Esophagus mucosa (tissue), 1 donor: ENCODE data around the gene SESN2. TPM values are rescaled to one million over a fixed set of nuclear protein-coding genes. Genes with fewer than 3 reads are reported as not detected.

Experiments used
- ATAC-seq: fragments of 200-7000 bp; cut with Tn5 transposase; one replicate; pipeline ENCODE4 v1.9.1; 2020
- total RNA-seq: library from RNA; stranded (reverse); gene quantifications from one replicate; pipeline ENCODE4 v1.2.4, GENCODE V29; 2023
- donor health status: DM: yes; HTN: yes; CAD: no.

SESN2 gene, protein sequence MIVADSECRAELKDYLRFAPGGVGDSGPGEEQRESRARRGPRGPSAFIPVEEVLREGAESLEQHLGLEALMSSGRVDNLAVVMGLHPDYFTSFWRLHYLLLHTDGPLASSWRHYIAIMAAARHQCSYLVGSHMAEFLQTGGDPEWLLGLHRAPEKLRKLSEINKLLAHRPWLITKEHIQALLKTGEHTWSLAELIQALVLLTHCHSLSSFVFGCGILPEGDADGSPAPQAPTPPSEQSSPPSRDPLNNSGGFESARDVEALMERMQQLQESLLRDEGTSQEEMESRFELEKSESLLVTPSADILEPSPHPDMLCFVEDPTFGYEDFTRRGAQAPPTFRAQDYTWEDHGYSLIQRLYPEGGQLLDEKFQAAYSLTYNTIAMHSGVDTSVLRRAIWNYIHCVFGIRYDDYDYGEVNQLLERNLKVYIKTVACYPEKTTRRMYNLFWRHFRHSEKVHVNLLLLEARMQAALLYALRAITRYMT
- 26.2 TPM for total RNA-seq

DNA sequence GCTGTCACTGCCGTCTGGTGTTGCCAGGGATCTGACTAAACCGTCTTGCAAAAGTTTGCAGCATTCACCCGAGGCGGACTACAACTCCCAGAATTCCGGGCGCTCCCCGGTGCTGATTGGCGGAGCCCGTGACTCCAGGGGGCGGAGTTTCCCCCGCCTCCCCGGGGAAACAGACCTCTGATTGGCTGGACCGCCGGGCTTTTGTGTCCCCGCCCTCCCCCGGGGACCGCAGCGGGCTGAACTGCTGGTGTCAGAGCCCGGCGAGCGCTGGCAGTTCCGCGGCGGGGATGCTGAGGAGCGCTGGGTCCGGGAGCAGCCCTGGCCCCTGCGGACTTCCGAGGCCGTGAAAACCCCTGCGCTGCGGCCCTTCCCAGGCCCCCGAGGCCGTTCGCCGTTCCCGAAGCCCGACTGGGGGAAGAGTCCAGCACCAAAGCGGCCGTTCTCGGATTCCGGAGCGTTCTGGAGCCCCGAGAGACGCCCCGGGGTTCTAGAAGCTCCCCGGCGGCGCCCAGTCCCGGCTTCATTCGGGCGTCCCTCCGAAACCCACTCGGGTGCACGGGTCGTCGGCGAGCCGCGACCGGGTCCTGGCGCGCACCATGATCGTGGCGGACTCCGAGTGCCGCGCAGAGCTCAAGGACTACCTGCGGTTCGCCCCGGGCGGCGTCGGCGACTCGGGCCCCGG lies at the start of gene SESN2:
Gene SESN2 (plus strand): TSS at position 267 of the 682 bp plus-strand sequence. CDS start 330 bp downstream, at position 597.
- peak; percentile 97 for ATAC-seq

DNA sequence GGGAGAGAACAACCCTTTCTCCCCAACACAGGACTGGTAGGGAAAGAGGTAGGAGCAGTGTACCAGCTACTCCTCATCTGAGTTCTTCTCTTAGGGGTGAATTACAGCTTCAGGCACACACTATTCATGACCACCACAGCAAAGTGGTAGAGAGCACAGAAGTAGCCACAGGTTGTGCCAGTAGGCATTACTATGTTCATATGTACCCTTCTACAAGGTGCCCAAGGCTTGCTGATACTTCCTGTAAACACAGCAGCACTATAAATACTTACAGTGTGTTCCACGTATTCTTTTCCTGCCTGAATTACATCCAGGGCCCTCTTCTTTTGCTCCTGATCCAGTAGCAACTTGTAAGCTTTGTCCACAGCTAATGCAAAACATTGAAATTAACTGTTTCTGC lies 49.6 kb upstream of the SESN2 start:
- ATAC-seq: no peak

DNA sequence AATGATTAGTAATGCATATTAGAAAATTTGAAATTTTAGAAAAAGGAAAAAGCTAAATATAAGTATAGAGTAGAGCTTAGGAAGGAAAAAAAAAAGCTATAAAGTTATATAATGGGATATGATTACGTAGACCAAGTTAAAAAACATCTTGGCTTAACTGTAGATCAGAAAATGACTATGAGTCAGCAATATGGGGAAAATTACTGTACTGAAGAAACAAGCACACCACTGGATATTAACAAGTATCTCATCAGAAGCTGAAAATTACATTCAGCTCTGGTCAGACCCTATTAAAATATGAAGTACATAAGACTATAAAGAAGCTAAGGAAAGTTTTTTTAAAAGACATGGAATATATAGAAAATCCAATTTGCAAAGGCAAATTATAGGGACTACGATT lies 46.0 kb upstream of the SESN2 start:
- ATAC-seq: no peak

DNA sequence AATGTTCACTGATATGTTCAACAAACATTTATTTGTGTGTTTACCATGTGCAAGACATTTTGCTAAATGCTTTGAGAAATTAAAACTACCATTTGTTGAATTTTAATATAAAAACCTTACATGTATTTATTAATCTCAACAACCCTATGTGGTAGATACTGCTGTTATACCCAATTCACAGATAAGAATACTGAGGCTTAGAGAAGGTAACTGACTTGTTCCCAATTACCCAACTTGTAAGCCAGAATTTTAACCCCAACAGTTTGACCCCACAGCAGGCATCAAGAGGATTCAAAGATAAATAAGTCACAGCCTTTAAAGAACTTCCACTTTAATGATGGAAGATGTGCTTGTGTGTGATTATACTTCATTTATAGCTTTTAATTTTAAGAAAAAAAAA lies 30.2 kb upstream of the SESN2 start:
- no peak for ATAC-seq

DNA sequence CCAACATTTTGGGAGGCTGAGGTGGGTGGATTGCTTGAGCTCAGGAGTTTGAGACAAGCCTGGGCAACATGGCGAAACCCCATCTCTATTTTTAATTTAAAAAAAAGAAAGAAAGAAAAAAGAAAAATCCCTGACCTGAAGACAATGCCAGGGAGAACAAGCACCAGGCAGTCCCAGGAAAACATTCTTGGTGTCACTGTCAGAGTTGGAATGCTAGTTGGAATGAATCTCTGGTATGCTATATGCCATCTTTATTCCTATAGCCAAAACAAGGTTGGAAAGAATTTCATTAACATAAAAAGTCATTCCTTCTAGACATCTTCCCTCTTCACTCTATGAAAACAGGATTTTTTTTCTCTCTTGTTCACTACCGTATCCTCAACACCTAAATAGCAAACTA lies 29.3 kb upstream of the SESN2 start:
- no peak for ATAC-seq

DNA sequence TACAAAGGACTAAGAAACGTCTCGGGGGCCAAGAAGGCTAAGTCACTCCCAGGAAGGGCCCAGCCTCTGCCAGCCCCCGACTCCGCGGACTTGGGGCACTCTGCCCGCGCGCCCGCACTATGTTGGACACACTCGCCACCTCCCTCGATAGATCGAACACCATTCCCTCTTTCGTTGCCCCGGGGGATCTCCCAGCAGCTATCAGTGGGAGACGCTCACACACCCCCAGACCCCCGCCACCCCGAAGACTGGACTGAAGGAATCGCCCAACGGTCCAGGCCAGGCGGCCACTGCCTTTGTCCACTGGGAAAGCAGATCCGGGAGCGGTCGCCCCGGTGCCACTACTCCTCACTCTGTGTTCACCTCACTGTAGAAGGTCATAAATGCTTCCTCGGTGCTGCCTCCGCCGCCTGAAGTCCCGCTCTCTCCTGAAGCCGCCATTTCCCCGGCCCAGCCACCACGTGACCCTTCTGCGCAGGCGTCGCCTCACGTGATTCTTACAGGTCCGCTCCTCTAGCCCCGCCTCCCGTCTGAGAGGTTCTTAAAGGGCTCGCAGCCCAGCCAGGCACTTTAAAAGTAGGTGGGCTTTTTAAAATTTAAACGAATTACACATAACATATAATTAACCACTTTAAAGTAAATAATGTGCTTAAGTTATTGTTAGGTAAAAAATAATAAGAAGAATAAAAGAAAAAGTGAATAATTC lies 26.6 kb upstream of the SESN2 start, which contains the start of gene DNAJC8:
Gene DNAJC8 (minus strand): TSS at position 472 of the 706 bp plus-strand sequence. CDS start 31 bp downstream, at position 441.
- ATAC-seq: peak; percentile 76

DNA sequence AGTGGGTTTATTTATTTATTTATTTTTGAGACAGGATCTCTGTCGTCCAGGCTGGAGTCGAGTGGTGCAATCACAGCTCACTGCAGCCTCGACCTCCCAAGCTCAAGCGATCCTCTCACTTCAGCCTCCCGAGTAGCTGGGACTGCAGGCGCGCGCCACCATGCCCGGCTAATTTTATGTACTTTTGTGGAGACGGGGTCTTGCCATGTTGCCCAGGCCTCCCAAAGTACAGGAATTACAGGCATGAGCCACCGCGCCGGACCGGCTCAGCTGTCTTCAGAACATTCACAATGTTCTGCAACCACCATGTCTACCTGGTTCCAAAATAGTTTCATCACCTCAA lies 26.1 kb upstream of the SESN2 start:
- ATAC-seq: no peak

DNA sequence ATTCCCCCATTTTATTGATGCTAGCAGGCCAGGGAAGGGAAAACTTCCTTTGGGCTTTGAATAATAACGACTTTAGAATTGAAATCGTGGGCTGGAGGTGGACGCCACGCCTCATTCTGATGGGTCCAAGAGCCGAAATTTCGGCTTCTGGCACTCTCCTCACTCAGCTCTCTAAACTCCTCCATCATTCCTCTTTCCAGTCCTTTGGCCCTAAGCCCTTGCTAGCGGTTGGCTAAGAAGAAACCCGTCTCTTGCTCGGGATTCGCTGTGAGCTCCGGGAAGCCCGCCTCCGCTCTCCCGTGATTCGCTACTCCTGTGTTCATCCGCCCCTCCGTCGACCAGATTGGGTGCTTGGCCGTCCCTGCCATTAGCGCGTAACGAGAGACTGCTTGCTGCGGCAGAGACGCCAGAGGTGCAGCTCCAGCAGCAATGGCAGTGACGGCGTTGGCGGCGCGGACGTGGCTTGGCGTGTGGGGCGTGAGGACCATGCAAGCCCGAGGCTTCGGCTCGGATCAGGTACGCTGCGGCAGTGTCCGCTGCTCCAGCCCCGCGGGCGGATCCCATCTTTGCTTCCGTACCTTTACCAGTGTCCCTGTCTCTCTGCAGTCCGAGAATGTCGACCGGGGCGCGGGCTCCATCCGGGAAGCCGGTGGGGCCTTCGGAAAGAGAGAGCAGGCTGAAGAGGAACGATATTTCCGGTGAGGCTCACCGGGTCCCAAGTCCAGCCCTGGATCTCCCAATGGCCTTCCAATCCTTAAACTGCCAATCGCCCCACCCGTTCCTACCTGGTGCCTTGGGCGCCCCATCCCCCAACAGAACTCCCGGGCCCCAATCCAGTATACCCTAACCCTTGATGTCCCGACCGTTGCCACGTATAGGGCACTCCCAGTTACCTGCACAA lies 23.3 kb upstream of the SESN2 start, which contains the start of gene ATP5IF1:
Gene ATP5IF1 (plus strand): TSS at position 370 of the 901 bp plus-strand sequence. CDS start 60 bp downstream, at position 430.
- ATAC-seq: peak; percentile 96

DNA sequence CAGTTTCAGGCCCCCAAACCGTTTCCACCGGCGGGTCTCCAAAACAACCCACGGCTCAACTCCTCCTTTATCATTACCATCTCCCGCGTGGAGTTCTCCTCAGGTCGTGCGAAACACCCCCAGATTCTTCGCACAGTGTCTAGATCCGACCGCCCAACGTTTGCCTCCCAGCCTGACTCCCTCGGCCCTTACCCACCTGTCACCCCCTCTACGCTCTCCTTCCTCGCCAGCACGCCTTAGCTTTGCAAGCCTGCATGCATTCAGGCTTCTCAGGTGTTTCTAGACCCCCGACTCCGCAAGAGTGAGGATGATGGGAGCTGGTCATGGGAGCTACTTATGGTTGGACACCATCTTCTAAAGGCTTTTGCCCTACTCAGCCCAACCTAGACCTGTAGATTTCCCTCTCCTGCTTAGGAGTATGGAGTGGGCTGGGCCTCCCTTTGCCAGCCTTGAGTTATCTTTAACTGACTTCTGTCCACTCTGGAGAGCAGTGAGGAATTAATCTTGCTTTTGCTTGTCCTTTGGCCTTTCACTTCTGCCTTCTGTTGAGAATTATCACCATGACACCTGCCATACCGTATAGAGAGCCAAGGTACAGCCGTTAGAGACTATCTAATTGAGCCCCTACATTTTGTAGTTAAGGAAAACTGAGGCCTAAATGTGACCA lies 22.5 kb upstream of the SESN2 start:
- peak; percentile 1 for ATAC-seq

DNA sequence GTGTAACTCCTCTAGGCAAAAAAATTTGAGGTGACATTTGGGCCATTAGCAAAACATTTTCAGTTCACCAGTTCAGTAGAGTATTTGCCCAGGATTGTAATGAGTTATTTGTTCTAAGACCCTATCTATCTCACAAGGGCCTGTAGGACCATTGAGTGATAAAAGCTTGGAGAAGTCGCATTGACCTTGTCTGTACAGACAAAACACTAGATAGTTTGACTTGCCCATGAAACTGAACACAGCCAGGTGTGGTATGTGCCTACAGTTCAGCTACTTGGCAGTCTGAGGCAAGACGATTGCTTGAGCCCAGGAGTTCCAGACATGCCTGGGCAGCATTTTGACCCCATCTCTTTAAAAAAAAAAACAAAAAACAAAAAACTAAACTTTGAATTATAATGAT lies 20.3 kb upstream of the SESN2 start:
- no peak for ATAC-seq

DNA sequence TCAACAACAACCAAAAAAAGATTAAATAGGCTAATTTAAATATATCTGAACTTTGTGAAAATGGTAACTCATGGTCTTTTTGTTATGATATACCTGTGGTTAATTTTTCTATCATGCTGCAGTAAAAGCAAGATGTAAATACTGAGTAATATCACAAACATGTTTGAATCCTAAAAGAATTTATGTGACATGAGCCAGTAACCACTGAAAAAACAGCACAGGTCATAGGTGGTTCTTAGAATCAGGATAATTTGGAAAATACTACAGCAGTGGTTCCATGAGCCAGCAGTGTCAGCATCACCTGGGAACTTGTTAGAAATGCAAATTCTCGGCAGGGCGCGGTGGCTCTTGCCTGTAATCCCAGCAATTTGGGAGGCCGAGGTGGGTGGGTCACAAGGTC lies 19.3 kb upstream of the SESN2 start:
- no peak for ATAC-seq

DNA sequence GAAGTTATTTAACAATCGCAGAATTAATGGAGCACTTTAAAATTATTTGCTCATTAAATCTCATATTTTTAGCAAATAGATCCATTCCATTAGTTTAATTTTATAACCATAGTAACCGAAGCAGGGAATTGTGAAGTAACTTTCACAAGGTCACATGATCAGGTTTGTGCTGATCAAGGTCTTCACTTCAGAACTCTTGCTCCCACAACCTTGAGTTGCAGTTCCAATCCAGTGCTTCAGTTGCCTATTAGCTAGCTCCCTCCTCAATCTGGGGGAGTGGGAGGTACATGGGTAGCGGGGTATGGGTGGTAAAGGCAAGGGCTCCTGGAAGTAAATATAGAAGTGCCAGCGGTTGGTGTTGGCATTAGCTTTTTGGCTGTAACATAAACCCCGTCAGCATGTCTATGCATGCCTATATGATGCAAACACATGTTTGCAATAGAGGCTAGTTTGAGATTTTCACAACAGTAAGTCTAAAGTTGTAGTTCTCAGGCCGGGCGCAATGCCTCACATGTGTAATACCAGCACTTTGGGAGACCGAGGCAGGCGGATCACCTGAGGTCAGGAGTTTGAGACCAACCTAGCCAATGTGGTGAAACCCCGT lies 17.6 kb upstream of the SESN2 start:
- peak; percentile 74 for ATAC-seq

DNA sequence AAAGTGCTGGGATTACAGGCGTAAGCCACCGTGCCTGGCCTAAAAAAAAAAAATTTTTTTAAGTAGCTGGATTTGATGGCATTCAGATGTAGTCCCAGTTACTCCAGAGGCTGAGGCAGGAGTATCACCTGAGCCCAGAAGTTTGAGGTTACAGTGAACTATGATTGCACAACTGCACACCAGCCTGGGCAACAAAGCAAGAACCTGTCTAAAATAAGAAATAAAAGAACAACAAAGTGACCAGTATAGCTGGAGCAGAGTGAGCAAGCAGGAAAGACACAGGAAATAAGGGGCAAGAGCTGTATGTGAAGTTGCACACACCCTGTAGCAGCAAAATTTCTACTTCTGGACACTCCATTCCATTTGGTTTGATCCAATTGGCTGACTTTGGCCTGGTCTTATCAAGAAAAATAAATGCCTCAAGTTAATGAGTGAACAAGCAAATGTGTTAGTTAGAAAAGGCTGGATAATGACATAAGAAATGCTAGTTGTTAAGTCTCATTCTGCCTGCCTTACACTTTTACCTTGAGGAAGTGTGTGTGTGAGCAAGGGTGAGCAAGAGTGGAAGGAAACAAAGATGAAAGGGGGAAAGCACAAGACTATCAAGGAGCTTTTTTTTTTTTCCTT lies 15.5 kb upstream of the SESN2 start:
- ATAC-seq: no peak

DNA sequence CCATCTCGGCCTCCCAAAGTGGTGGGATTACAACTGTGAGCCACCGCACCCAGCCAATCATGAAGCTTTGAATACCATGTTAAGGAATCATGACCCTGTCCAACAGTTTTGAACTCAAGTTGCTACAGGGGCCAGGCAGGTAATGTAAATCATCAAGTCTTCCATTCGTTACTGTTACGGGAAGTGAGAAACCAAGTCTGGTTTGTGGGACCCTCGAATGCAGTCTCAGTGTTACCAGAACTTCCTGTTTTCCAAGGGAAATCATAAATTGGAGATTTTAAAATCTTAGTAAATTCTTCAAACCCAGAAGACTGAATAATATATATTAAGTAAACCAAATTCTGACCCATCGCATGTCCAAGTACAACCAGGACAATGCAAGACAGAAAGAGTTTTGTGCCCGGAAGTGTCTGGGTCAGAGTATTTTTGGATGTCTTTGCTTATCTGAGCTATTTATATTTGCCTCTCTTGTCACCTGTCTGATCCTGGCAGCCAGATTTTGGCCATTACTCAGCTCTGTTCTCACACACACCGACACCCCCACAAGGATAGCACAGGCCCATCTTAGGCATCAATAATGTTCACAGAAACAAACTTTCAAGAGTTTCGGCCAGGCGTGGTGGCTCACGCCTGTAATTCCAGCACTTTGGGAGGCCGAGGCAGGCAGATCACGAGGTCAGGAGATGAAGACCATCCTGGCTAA lies 14.6 kb upstream of the SESN2 start:
- no peak for ATAC-seq

DNA sequence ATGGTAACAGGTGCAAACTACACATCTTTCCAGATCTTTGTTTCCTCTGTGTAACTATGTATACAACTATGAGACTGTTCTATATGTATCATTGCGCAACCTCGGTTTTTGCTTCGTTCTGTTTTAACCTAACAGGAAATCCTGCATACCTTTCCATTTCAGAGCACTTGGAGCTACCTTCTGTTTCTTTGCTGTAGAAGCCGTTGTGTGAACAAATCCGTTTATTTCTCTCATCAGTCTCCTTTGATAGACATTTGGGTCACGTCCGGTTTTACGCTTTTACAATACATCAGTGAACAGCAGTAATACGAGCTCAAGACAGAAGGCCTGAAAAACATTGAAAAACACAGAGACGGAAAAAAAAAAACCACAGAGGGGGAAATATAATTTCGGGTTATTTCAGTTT lies 12.9 kb upstream of the SESN2 start:
- ATAC-seq: peak; percentile 53

DNA sequence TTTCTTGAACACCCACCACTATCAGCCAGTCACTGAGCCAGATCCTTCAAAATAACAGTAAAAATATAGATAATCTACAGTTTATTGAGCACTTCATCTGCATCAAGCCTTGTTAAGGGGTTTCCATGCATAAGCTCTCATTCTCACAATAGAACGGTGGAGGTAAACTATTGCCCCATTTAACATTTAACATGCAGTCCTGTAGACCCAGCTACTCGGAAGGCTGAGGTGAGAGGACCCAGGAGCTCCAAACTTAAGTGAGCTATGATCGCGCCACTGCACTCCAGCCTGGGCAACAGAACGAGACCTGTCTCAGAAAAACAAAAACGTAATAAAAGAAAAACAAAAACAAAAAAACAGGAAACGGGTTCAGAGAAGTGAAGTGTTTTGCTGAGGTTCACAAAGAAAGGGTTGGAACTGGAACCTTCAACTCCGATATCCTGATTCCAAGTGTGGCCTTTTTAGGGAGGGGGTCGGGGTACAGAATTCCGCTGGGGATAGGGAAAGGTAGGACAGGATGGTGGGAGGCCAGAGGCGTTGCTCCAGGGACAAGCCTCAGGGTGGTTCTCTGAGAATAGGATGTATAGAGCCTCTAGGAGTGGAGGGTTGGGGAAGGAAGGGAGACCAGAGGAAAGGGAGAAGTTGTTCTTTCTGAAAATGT lies 11.6 kb upstream of the SESN2 start:
- ATAC-seq: no peak

DNA sequence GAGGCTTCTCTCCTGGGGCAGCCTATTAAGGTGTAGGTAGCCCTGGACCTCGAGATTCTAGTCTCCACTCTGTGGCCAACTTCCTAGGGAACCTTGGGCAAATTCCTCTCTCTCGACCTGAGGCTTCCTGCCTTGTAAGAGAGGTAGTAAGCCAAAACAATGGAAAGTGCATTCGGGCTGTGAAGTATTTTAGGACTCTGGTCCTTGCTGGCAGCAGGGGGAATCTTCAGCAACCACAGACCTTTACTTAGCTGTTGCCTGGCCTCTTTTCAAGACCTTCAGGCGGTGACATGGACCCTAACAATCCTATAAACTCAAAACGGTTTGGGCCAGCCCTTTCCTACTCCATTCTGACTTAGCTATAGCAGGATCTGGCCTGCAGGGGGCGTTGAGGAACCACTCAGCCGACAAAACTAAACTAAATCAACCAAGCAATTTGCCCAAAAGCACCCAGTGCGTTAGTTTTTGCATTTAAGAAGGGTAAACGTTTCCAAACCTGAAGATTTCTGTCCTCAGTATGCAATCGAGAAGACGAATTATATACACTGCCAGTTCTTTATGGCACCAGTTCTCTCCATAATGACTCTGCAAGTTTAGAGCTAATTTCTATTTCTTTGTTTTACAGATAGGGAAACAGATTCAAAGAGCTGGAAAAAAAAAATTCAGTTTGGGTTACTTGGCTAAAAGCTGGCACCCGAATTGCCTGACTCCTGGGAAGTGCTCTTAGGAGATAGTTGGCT lies 10.9 kb upstream of the SESN2 start:
- peak; percentile 39 for ATAC-seq
